HG02943 (cell line): ENCODE data around the gene ACTN1.
"Not testable (repeated sequence)": the region's sequence is repeated elsewhere in the genome, so short reads cannot be mapped to it uniquely, and the experiment has no call there.

Experiments used
- ATAC-seq: cut with Tn5 transposase; IDR thresholded peaks from one replicate; pipeline ENCODE4 v1.9.1; 2021; ENCODE audit warnings: mild to moderate bottlenecking, low read depth, moderate library complexity; ENCODE audit not compliant: unreplicated experiment

The ACTN1 gene

GRCh38 chr14:68874746-68875155 is 104.4 kb downstream of the ACTN1 start:
- no peak for ATAC-seq

DNA sequence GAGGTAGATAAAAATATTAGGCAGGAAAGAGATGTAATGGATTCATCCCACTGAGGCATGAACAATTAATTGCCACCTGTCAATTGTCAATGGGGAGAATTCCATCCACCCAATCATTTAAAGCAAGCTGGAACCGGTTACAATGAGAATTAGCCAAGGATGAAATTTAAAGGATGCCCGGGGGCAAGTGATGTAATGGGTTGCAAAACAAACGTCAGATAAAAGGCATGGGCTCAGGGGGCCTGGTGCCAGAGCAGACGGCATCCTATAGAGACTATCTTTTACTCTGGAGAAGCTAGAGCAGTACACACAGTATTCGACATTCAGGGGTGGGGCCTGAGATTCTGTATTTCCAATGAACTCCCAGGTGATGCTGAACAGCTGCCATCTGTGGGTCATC is 105.7 kb downstream of the ACTN1 start:
- ATAC-seq = no peak

- ATAC-seq = no peak
These were observed 107.7 kb downstream of the ACTN1 start for GRCh38 chr14:68871392-68871791.

- no peak for ATAC-seq
These were observed 112.0 kb downstream of the ACTN1 start for GRCh38 chr14:68866991-68867533.

DNA sequence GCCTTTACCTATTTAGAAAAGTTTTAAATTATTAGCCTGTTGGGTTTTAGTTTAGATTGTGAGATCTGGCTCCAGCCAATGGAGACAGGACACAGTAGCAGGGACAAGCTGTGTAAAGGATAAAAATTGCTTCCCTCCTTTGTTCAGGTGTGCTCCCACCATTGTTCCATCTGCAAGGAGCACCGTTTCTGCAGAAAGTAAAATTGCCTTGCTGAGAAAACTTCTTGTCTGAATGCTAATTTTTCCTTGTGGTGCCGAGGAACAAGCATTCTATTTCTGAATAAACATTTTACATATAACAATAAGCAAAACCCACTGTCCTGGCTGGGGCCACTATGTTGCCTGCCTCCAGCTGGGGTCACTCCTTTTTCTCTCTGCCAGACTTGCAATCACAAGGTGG is 113.6 kb downstream of the ACTN1 start:
- no peak for ATAC-seq

- no peak for ATAC-seq
These were observed 114.7 kb downstream of the ACTN1 start for GRCh38 chr14:68864361-68864750.

DNA sequence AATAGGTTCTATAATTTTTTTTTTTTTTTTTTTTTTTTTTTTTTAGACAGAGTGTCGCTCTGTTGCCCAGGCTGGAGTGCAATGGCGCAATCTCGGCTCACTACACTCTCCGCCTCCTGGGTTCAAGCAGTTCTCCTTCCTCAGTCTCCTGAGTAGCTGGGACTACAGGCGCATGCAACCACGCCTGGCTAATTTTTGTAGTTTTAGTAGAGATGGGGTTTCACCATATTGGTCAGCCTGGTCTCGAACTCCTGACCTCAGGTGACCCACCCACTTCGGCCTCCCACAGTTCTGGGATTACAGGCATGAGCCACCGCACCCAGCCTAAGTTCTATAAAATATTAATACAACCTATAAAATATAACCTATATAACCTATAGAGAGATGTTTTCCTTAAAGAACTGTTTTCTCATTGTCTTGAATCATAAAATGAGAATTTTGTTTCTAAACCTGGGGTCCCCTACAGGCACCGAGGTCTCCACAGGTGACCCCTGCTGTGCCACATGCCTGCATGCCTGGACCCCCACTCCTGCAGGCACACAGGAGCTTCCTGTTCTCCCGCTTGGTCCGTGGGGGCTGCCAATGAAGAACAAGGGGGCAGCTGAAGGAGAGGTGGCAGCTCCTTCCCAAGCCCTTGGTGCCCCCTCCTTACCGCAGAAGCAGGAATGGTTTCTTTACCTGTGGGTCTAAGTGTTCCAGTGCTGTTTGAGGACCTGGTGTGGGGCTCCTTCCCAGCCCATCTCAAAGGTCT is 115.3 kb downstream of the ACTN1 start:
- no peak for ATAC-seq

DNA sequence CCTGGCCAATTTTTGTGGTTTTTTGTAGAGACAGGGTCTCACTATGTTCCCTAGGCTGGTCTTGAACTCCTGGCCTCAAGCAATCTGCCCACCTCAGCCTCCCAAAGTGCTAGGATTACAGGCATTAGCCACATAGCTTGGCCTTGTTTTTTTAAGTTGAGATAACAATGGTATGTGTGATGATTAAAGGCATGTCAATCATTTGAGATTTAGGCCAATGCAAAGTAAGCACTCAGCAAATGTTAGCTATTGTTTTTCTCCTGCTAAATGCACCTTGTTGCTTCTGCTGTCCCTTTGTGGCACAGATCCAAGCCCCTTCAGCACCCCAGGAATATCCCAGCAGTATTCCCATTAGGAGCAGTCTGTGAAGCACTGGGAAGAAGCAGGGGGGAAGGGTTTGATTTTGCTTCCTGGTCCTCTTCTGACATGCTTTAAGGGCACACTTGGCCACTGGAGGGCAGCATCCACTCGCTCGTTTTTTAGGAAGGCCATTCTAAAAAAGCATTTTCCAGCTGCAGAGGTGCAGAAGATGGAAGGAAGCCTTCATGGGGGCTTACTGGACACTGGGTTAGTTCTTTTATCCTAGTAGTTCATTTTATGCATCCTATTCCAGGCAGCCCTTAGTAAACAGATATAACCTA is 116.0 kb downstream of the ACTN1 start:
- ATAC-seq = no peak

GRCh38 chr14:68860771-68861170 is 118.3 kb downstream of the ACTN1 start:
- no peak for ATAC-seq

- no peak for ATAC-seq
These were observed 121.5 kb downstream of the ACTN1 start for GRCh38 chr14:68857516-68858070.

GRCh38 chr14:68856572-68856971 is 122.5 kb downstream of the ACTN1 start:
- no peak for ATAC-seq

GRCh38 chr14:68854421-68854820 is 124.7 kb downstream of the ACTN1 start:
- no peak for ATAC-seq

DNA sequence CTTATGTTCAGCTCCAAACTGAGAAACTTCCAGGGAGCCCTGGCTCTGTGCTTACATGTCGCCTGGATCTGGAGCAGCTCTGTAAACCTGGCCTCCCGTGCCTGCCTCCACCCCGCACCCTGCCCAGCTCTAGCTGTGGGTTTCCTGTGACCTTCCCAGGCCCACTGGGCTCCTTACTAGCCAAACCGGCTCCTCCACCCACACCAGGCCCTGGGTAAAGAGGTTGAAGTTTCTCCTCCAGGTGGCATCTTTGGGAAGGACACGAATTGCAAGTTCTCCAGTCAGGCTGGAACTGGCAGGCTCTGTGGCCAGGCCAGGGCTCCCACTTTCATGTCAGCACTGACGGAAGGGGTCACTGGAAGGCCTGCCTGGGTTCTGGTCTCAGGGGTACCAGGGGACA is 125.4 kb downstream of the ACTN1 start:
- no peak for ATAC-seq

GRCh38 chr14:68852493-68852892 is 126.6 kb downstream of the ACTN1 start:
- not testable (repeated sequence) for ATAC-seq

DNA sequence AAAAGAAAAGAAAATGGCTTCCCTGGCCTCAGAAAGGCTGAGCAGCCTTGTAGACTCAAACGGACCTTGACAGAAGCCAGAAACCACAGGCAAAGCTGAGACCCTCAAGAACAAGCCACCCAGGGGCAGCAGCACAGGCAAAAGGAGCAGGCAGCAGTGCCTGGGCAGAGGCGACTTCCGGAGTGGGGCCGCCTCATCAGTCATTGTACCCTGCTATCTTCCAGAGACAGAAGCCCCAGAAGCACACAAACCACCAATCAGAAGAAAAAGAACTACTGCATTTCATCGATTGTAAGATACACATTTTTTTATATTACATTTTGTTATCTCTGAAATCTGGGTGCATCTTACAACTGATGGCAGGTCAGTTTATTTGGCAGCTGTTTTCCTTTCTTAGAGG is 128.0 kb downstream of the ACTN1 start:
- no peak for ATAC-seq

- no peak for ATAC-seq
These were observed 129.7 kb downstream of the ACTN1 start for GRCh38 chr14:68849416-68849815.

GRCh38 chr14:68848253-68848652 is 130.8 kb downstream of the ACTN1 start:
- ATAC-seq = no peak

DNA sequence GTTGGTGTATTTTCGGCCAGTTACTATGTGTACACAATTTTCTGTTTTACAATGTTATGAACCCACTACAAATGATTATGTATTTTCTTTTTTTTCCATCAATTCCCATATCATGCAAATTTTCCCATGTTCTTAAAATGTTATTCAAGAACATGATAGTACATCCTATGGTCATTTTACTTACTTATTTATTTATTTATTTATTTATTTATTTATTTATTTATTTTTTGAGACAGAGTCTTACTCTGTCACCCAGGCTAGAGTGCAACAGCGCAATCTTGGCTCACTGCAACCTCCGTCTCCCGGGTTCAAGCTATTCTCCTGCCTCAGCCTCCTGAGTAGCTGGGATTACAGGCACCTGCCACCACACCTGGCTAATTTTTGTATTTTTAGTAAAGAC is 131.5 kb downstream of the ACTN1 start:
- not testable (repeated sequence) for ATAC-seq

GRCh38 chr14:68846466-68846865 is 132.6 kb downstream of the ACTN1 start:
- ATAC-seq = no peak

- ATAC-seq = no peak
These were observed 134.9 kb downstream of the ACTN1 start for GRCh38 chr14:68844210-68844545.

DNA sequence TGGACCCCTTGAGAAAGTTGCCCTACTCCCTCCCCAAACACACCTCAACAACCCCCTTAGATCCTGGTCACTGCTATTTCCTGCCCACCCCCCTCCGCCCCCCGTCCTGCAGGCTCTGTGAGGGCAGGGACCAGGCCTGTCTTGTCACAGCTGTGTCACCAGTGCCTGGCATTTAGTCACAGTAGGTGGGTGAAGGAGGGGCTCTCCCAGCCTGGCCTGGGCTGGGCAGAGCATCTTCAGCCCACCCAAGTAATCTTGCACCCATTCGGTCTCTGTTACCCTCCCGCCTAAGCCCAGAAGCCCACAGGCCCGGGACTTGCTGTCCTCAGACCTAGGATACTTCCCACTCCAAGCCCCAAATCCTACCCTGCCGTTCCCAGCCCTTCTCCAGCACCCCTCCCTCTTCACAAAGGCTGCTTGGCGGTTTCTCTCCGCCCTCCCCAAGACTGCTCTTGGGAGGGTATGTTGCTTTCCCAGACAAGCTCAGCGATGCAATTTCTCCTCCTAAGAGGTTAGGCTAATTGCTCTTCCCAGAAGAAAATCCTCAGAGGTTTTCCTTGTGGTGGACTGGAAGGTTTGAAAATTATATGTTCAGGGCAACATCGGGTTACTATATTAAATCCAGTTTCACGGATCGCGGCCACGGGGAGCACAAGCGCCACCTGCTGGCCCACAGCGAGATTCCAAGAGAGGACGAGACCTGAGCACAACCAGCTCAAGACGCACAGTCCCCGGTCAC is 135.5 kb downstream of the ACTN1 start:
- no peak for ATAC-seq
